Germinal center (tissue), 1 donor: Measurements from ENCODE around the gene CES2.
"Not testable (repeated sequence)": the region's sequence is repeated elsewhere in the genome, so short reads cannot be mapped to it uniquely, and the experiment has no call there.

Experiments used
- DNase-seq: peaks from one replicate; pipeline ENCODE4 v3.0.0; 2012; ENCODE audit warnings: mixed read lengths, low spot score

CES2 gene

DNA sequence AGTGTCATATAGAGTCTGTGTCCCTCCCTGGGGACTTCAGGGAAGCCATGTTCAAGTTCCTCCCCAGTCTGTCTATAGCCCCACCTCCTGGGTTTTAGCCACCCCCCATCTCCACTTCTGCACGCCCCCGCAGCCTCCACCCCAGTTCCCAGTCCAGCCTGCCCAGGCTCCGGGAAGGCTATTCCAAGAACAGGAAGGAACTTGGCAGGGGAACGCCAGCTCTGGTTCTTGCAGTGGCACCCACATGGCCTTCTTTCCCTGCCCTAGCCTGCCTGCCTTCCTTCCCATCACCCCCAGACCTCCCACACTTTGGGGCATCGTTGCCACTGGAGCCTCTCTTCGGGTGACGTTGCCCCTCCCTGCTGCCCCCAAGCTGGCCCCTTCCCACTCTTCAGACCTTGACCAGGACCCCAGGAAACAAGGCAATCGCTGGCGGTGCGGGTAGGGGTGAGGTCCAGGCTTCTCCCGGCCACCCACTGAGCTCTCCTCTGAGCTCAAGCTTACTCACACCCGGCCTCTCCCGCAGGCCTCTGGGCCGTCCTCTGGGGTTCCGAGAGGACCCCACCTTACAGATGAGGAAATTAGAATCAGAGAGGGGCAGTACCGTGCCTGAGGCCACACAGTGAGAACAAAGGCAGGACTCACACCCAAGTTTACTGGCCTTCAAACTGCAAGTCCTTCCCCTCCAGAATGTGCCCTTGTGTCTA lies 43.8 kb downstream of the CES2 start:
- DNase-seq = no peak

DNA sequence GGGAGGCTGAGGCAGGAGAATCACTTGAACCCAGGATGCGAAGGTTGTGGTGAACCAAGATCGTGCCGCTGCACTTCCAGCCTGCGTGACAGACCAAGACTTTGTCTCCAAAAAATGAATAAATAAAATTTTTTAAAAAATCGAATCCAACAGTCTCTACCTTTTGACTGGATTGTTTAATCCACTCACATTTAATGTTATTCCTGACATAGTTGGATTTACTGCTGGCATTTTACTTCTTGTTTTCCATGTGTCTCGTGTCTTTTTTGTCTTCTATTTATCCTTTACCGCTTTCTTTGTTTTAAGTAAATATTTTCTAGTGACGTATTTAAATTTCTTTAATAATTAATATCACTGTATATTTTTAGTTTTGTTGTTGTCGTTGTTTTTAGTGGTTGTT lies 47.7 kb downstream of the CES2 start:
- DNase-seq = no peak

DNA sequence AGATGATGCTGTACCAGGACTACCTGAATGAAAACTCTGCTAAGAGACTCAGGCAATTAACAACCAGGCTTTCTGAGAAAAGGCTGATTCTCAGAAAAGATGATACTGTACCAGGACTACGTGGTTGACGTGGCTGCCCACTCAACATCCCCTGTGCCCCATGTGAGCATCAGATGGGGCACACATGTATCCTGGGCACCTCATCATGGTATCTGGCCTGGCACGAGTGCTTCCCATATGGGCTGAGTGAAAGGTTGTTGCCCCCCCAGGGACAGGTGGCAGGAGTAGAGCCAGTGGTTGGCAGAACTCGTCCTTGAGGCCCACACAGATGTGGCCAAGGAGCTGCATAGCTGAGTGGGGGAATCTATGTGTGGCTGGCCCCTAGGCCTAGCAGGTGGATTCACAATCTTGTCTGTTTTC lies 49.6 kb downstream of the CES2 start:
- no peak for DNase-seq

DNA sequence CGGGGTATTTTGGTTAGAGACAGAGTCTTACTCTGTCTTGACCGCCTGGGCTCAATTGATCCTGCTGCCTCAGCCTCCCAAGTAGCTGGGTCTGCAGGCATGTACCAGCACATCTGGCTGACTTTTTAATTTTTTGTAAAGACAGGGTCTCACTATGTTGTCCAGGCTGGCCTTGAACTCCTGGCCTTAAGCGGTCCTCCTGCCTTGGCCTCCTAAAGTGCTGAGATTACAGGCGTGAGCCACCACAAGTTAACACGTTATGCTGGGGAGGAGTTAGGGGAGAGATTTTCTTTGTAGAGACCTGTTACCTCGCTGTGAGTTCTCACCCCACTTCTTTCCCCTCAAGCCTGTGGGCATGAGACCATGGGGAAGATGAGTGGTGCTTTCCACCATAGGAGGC lies 51.2 kb downstream of the CES2 start:
- no peak for DNase-seq

DNA sequence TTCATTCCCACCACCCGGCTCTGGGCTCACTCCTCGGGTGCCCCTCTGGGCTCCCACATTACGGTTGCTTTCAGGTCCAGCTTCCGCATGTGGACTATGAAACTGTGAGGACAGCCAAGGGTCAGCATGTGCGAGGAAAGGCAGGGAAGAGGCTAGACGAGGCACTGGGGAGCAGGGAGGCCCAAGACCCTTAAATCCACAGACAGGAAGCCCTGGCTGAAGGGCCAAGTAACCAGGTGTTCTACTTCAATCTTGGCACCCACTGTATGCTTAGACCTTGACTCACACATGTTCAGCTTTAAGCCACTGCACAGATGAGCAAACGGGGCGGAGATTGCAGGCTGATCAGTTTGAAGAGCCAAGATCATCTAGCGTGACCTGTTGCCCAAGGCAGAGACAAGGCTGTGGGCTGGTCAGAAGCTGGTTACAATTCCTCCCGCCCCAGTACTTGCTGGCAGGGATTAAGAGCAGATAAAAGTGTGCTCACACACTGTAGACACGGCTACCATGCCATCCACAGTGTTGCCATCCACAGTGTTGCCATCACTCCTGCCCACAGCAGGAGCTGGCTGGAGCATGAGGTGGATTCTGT lies 53.0 kb downstream of the CES2 start, which contains the start of gene CES4A:
Gene CES4A (plus strand): TSS at position 393 of the 592 bp plus-strand sequence. CDS start 184 bp downstream, at position 577.
- no peak for DNase-seq

DNA sequence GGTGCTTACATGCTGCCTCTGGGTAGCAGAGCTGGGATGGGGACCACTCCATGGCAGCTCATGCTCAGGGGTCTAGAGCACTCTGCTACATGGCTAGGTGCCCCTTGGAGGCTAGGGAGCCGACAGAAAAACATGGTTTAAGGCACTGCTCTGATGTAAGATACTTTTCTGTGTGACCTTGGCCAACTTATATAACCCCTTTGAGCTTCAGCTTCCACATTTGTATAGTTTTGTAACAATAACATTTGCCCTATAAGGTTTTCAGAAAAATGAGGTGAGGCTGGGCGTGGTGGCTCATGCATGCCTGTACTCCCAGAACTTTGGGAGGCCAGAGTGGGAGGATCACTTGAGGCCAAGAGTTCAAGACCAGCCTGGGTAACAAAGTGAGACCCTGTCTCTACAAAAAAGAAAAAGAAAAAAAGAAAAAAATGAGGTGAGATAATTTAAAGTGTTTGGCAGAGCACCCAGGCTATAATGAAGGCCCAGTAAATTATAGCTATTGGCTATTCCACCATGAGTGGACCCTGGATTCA lies 56.3 kb downstream of the CES2 start:
- no peak for DNase-seq

DNA sequence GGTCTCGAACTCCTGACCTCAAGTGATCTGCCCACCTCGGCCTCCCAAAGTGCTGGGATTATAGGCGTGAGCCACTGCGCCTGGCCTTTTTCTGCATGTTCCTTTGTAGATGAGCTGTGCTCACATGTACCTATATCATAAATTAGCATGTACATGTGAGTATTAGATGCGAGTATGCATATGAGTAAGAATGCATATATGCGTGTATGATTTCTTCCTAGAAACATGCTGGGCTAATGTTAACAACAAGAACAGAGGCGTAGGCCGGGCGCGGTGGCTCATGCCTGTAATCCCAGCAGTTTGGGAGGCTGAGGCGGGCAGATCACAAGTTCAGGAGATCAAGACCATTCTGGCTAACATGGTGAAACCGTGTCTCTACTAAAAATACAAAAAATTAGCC lies 58.2 kb downstream of the CES2 start:
- not testable (repeated sequence) for DNase-seq
